Mesenteric fat pad (tissue), 1 donor: ENCODE results near the gene LRMDA. TPM values are rescaled to one million over a fixed set of nuclear protein-coding genes. Genes with fewer than 3 reads are reported as not detected.

ENCODE experiments used
- DNase-seq: peaks from one replicate; pipeline ENCODE4 v3.0.0-alpha.2; 2020; ENCODE audit warnings: low spot score
- total RNA-seq: library from RNA; stranded (reverse); fragmentation: NEBNext Ultra II Directional; extraction: Animal tissue kit (Norgen Biotek cat#: 25700); gene quantifications from one replicate; pipeline ENCODE4 v1.2.1, GENCODE V29; 2021
- donor health status: DM: yes; HTN: yes; CAD: no.

Gene LRMDA
- total RNA-seq, 1 donor from 2014 or later: 26.6 TPM

- DNase-seq: no peak
Observed at GRCh38 chr10:76034353-76035205, 603.2 kb downstream of the LRMDA start.

GRCh38 chr10:76035206-76036110 is 604.0 kb downstream of the LRMDA start:
- no peak for DNase-seq

GRCh38 chr10:76036111-76036940 is 604.9 kb downstream of the LRMDA start:
- no peak for DNase-seq

GRCh38 chr10:76036962-76037361 is 605.5 kb downstream of the LRMDA start:
- no peak for DNase-seq

GRCh38 chr10:76037531-76038155 is 606.2 kb downstream of the LRMDA start:
- DNase-seq: no peak

- DNase-seq: no peak
Observed at GRCh38 chr10:76038696-76039095, 607.3 kb downstream of the LRMDA start.

GRCh38 chr10:76040107-76040829 is 608.8 kb downstream of the LRMDA start:
- no peak for DNase-seq

GRCh38 chr10:76040830-76041220 is 609.4 kb downstream of the LRMDA start:
- no peak for DNase-seq

GRCh38 chr10:76041551-76041950 is 610.1 kb downstream of the LRMDA start:
- DNase-seq: no peak

- no peak for DNase-seq
Observed at GRCh38 chr10:76043261-76043660, 611.8 kb downstream of the LRMDA start.

GRCh38 chr10:76044751-76045150 is 613.3 kb downstream of the LRMDA start:
- no peak for DNase-seq

GRCh38 chr10:76045174-76045573 is 613.8 kb downstream of the LRMDA start:
- no peak for DNase-seq

GRCh38 chr10:76047521-76047920 is 616.1 kb downstream of the LRMDA start:
- no peak for DNase-seq

- no peak for DNase-seq
Observed at GRCh38 chr10:76049581-76050290, 618.3 kb downstream of the LRMDA start.

- DNase-seq: no peak
Observed at GRCh38 chr10:76050291-76050625, 618.8 kb downstream of the LRMDA start.

- DNase-seq: no peak
Observed at GRCh38 chr10:76051007-76051936, 619.8 kb downstream of the LRMDA start.

GRCh38 chr10:76052682-76053503 is 621.5 kb downstream of the LRMDA start:
- DNase-seq: no peak

GRCh38 chr10:76055466-76055865 is 624.0 kb downstream of the LRMDA start:
- no peak for DNase-seq
